ENCODE data around the gene LGALS3BP.

GRCh38 chr17:78988152-78988551, 8.4 kb upstream of the LGALS3BP start:
- TF ChIP-seq POLR2A (IDR thresholded peaks at IDR 0.05) (no peak), CTCF (IDR thresholded peaks at IDR 0.05) (no peak)

Data from body of pancreas (tissue), 4 donors.